Smooth muscle cell (in vitro differentiated cells): ENCODE data around the gene NELL1. TPM values are rescaled to one million over a fixed set of nuclear protein-coding genes. Genes with fewer than 3 reads are reported as not detected.

Source experiments
- DNase-seq: peaks from one replicate; lab custom pipeline; 2025; ENCODE audit not compliant: unreplicated experiment; lab: John Stamatoyannopoulos, UW
- H2AFZ ChIP-seq: fragments of 200-600 bp; sonication (generic); 2 replicates; pipeline ENCODE4 v1.6.0; 2016; ENCODE audit warnings: antibody characterized with exemption, low read depth, mild to moderate bottlenecking
- H3F3A ChIP-seq: fragments of 200-600 bp; sonication (generic); 2 replicates; pipeline ENCODE4 v1.6.0; 2017; ENCODE audit warnings: antibody characterized with exemption, low read depth
- H3K27ac ChIP-seq: fragments of 200-600 bp; sonication (generic); 2 replicates; pipeline ENCODE4 v1.5.1; 2016; ENCODE audit warnings: low read depth, mild to moderate bottlenecking
- H3K27me3 ChIP-seq: fragments of 200-600 bp; sonication (generic); 2 replicates; pipeline ENCODE4 v1.6.1; 2016; ENCODE audit warnings: low read depth, mild to moderate bottlenecking
- H3K36me3 ChIP-seq: fragments of 200-600 bp; sonication (generic); 2 replicates; pipeline ENCODE4 v1.5.1; 2016; ENCODE audit warnings: low read depth
- H3K4me1 ChIP-seq: fragments of 200-600 bp; sonication (generic); 2 replicates; pipeline ENCODE4 v1.5.1; 2016; ENCODE audit warnings: low read depth
- H3K4me2 ChIP-seq: fragments of 200-600 bp; sonication (generic); 2 replicates; pipeline ENCODE4 v1.6.0; 2016; ENCODE audit warnings: mild to moderate bottlenecking
- H3K4me3 ChIP-seq: fragments of 200-600 bp; sonication (generic); 2 replicates; pipeline ENCODE4 v1.5.1; 2016; ENCODE audit warnings: mild to moderate bottlenecking
- H3K79me2 ChIP-seq: fragments of 200-600 bp; sonication (generic); 2 replicates; pipeline ENCODE4 v1.6.0; 2016; ENCODE audit warnings: low read depth, mild to moderate bottlenecking
- H3K9ac ChIP-seq: fragments of 200-600 bp; sonication (generic); 2 replicates; pipeline ENCODE4 v1.6.0; 2016; ENCODE audit warnings: low read depth
- H3K9me3 ChIP-seq: fragments of 200-600 bp; sonication (generic); replicated peaks from 2 replicates; pipeline ENCODE4 v1.5.1; 2016; ENCODE audit warnings: low read depth
- H4K20me1 ChIP-seq: fragments of 200-600 bp; sonication (generic); 2 replicates; pipeline ENCODE4 v1.6.0; 2016; ENCODE audit warnings: low read depth
- WGBS: methylation state at CpG from one replicate; pipeline ENCODE4 v1.1.7; 2016; ENCODE audit warnings: low lambda C conversion rate; 5-methylcytosine and 5-hydroxymethylcytosine counted together
- polyA plus RNA-seq: library from polyadenylated mRNA; unstranded; fragments of >200 nt; fragmentation: Nextera tagmentation; extraction: Ambion mirVana; gene quantifications from 2 replicates; pipeline ENCODE4 v1.2.1, GENCODE V29; 2016
- total RNA-seq: library from RNA; depleted of rRNA; stranded (reverse); fragments of >200 nt; gene quantifications from 2 replicates; pipeline ENCODE4 v1.2.3, GENCODE V29; 2014
- TF ChIP-seq, protein P1 (sequence below): fragments of 200-600 bp; sonication (generic); IDR thresholded peaks from 2 replicates; pipeline ENCODE4 v1.5.1; 2017; ENCODE audit warnings: borderline replicate concordance, mild to moderate bottlenecking, antibody characterized with exemption; ENCODE audit not compliant: insufficient read depth, poor library complexity, severe bottlenecking

Gene NELL1
- total and polyA plus RNA-seq, 2 experiments from 2014 or later: not detected

DNA sequence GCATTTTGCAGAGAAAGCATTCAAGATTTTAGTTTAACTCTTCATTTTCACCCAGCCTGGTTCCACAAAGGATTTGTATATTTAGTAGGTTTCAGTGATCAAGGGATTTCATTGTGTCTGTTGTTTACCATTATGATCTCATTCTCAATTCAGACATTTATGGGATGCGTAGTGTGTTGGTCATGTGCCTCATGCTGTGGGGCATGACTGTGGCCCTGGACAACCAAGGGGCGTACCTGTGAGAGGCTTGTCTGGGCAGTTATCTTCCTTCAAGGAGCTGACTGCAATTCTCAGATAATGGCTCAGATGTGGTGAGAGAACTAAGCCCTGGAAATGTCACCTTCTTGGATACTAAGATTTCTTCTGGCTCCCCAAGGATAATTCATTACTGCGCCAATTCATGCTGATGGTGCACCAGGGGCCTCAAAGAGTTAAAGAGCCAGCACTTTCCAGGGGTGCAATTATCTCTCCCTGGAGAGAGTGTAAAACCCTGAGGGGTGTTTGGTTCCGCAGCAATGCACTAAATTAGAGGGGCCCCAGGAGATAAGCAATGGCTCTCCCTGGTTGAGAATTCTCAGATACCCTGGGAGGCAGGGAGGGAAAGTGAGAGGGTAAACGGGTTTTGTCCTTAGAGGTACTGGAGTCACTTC is 37.7 kb upstream of the NELL1 start:
- no peak overlapping the region for H3K27ac ChIP-seq
- H3K9ac ChIP-seq: no peak overlapping the region
- H2AFZ ChIP-seq: no peak overlapping the region
- no peak overlapping the region for H3K4me2 ChIP-seq
- H4K20me1 ChIP-seq: no peaks in the 10 kb centered on the region
- WGBS: 62% methylated on average over 5 of the region's 5 CpGs
- no peaks in the 10 kb centered on the region for H3F3A ChIP-seq
- H3K4me3 ChIP-seq: no peak overlapping the region
- no peaks in the 10 kb centered on the region for H3K9me3 ChIP-seq
- TF ChIP-seq, protein P1, sequence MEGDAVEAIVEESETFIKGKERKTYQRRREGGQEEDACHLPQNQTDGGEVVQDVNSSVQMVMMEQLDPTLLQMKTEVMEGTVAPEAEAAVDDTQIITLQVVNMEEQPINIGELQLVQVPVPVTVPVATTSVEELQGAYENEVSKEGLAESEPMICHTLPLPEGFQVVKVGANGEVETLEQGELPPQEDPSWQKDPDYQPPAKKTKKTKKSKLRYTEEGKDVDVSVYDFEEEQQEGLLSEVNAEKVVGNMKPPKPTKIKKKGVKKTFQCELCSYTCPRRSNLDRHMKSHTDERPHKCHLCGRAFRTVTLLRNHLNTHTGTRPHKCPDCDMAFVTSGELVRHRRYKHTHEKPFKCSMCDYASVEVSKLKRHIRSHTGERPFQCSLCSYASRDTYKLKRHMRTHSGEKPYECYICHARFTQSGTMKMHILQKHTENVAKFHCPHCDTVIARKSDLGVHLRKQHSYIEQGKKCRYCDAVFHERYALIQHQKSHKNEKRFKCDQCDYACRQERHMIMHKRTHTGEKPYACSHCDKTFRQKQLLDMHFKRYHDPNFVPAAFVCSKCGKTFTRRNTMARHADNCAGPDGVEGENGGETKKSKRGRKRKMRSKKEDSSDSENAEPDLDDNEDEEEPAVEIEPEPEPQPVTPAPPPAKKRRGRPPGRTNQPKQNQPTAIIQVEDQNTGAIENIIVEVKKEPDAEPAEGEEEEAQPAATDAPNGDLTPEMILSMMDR: no peak
- no peak for DNase-seq
- H3K36me3 ChIP-seq: no peaks in the 10 kb centered on the region
- no peaks in the 10 kb centered on the region for H3K79me2 ChIP-seq
- no peaks in the 10 kb centered on the region for H3K4me1 ChIP-seq
- H3K27me3 ChIP-seq: no peaks in the 10 kb centered on the region

DNA sequence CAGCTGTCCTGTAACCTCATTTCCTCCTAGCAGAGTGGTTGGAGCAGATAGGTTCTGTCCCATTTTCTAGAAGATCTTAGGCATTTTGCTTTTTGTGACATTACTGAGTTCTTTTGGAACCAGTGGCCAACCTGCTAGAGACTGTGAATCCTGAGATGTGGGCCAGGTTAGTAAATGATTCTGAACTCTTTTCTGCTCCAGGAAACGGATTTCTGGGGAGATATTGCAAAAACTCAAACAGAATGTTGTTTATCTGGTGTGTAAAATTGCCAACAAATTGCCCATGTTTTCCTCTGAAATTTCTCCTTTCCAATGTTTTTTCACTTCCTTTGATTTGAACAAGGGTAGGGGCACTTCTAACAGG is 37.2 kb upstream of the NELL1 start:
- Histone ChIP-seq H3K36me3 (no peaks in the 10 kb centered on the region), H3K4me1 (no peaks in the 10 kb centered on the region), H3K4me2 (no peak overlapping the region), H3K79me2 (no peaks in the 10 kb centered on the region), H3K27ac (no peak overlapping the region), H3F3A (no peaks in the 10 kb centered on the region), H3K4me3 (no peak overlapping the region), H2AFZ (no peak overlapping the region), H3K27me3 (no peaks in the 10 kb centered on the region), H3K9me3 (no peaks in the 10 kb centered on the region), H4K20me1 (no peaks in the 10 kb centered on the region), H3K9ac (no peak overlapping the region)
- WGBS: 68% methylated on average over 1 of the region's 1 CpG
- TF ChIP-seq, protein P1: no peak
- DNase-seq: no peak

DNA sequence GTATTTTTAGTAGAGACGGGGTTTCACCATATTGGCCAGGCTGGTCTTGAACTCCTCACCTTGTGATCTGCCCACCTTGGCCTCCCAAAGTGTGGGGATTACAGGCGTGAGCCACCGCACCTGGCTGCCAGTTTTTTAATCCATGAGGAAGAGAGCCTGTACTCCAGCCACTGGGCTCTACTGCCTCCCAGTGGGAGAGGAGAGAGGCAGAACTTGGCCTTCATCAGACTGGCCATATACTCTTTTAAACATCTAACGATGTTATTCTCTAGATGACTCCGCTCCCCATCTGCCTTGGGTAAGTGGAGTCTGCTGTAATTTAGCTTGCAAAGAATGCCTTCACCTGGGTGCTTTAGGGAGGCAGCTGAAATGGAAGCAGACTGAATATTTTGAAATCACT is 35.3 kb upstream of the NELL1 start:
- Histone ChIP-seq H2AFZ (no peak overlapping the region), H3K79me2 (no peaks in the 10 kb centered on the region), H3K27ac (no peak overlapping the region), H3K4me1 (no peaks in the 10 kb centered on the region), H3K9ac (no peak overlapping the region), H3K27me3 (no peaks in the 10 kb centered on the region), H3K9me3 (no peaks in the 10 kb centered on the region), H3K4me3 (no peak overlapping the region), H3F3A (no peaks in the 10 kb centered on the region), H3K36me3 (no peaks in the 10 kb centered on the region), H3K4me2 (no peak overlapping the region), H4K20me1 (no peaks in the 10 kb centered on the region)
- no peak for DNase-seq
- TF ChIP-seq, protein P1: no peak
- WGBS: 81% methylated on average over 5 of the region's 5 CpGs

DNA sequence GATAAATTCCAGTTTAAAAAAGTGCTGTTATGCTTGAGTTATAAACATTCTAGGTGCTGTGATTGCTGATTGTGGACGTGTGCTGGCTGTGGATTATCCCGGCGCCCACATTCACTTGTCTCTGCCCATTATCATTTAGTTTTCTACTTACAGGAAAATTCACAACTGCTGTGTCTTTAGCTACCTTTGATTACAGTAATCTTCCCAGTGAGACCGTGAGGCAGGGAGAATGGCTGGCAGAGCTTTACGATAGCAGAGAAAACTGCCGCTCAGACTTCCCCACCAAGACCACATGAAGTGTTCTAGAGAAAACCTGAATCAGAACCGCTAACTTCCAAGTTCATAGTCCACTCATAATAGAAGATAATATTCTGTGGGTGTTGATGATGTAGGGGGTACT is 34.6 kb upstream of the NELL1 start:
- H3K4me3 ChIP-seq: no peak overlapping the region
- H2AFZ ChIP-seq: no peak overlapping the region
- WGBS: 80% methylated on average over 7 of the region's 7 CpGs
- H3K4me2 ChIP-seq: no peak overlapping the region
- DNase-seq: no peak
- no peaks in the 10 kb centered on the region for H3F3A ChIP-seq
- H3K9ac ChIP-seq: no peak overlapping the region
- H3K27me3 ChIP-seq: peaks cover 2% of the 10 kb centered on the region
- H3K36me3 ChIP-seq: no peaks in the 10 kb centered on the region
- H3K9me3 ChIP-seq: no peaks in the 10 kb centered on the region
- H3K4me1 ChIP-seq: no peaks in the 10 kb centered on the region
- no peaks in the 10 kb centered on the region for H4K20me1 ChIP-seq
- no peaks in the 10 kb centered on the region for H3K79me2 ChIP-seq
- H3K27ac ChIP-seq: no peak overlapping the region
- TF ChIP-seq, protein P1: no peak
